ENCODE measurements around the gene ANKMY1.

Gene ANKMY1

GRCh38 chr2:240600451-240600961 lies 42.7 kb upstream of the ANKMY1 start:
- no peak overlapping the region for H3K9ac ChIP-seq (ENCODE audit: low read length)
- H3K36me3 ChIP-seq (ENCODE audit: control insufficient read depth, insufficient read depth, low read length) = peaks cover 3% of the 10 kb centered on the region
- H3K4me3 ChIP-seq (ENCODE audit: low read length) = no peak overlapping the region
- peaks cover 15% of the 10 kb centered on the region for H3K4me1 ChIP-seq (ENCODE audit: control insufficient read depth, insufficient read depth, low read length)
- no peaks in the 10 kb centered on the region for H3K27me3 ChIP-seq (ENCODE audit: control insufficient read depth, insufficient read depth, low read length)
- no peak overlapping the region for H3K27ac ChIP-seq (ENCODE audit: low read depth, low read length)

- H3K9ac ChIP-seq (ENCODE audit: low read length) = no peak overlapping the region
- peaks cover 15% of the 10 kb centered on the region for H3K4me1 ChIP-seq (ENCODE audit: control insufficient read depth, insufficient read depth, low read length)
- H3K4me3 ChIP-seq (ENCODE audit: low read length) = no peak overlapping the region
- no peaks in the 10 kb centered on the region for H3K27me3 ChIP-seq (ENCODE audit: control insufficient read depth, insufficient read depth, low read length)
- no peak overlapping the region for H3K27ac ChIP-seq (ENCODE audit: low read depth, low read length)
- peaks cover 3% of the 10 kb centered on the region for H3K36me3 ChIP-seq (ENCODE audit: control insufficient read depth, insufficient read depth, low read length)
Measured at GRCh38 chr2:240599141-240599583, 41.4 kb upstream of the ANKMY1 start.

GRCh38 chr2:240598311-240598911 lies 40.6 kb upstream of the ANKMY1 start:
- Histone ChIP-seq H3K4me1 (ENCODE audit: control insufficient read depth, insufficient read depth, low read length) (peaks cover 15% of the 10 kb centered on the region), H3K9ac (ENCODE audit: low read length) (no peak overlapping the region), H3K27ac (ENCODE audit: low read depth, low read length) (no peak overlapping the region), H3K36me3 (ENCODE audit: control insufficient read depth, insufficient read depth, low read length) (peaks cover 6% of the 10 kb centered on the region), H3K4me3 (ENCODE audit: low read length) (no peak overlapping the region), H3K27me3 (ENCODE audit: control insufficient read depth, insufficient read depth, low read length) (no peaks in the 10 kb centered on the region)

GRCh38 chr2:240597419-240598181 lies 39.8 kb upstream of the ANKMY1 start:
- Histone ChIP-seq H3K4me1 (ENCODE audit: control insufficient read depth, insufficient read depth, low read length) (peaks cover 15% of the 10 kb centered on the region), H3K36me3 (ENCODE audit: control insufficient read depth, insufficient read depth, low read length) (peaks cover 6% of the 10 kb centered on the region), H3K4me3 (ENCODE audit: low read length) (no peak overlapping the region), H3K9ac (ENCODE audit: low read length) (no peak overlapping the region), H3K27ac (ENCODE audit: low read depth, low read length) (no peak overlapping the region), H3K27me3 (ENCODE audit: control insufficient read depth, insufficient read depth, low read length) (no peaks in the 10 kb centered on the region)

- H3K9ac ChIP-seq (ENCODE audit: low read length) = no peak overlapping the region
- peak overlapping the region; percentile 42 for H3K27ac ChIP-seq (ENCODE audit: low read depth, low read length)
- no peak overlapping the region for H3K4me3 ChIP-seq (ENCODE audit: low read length)
- peaks cover 15% of the 10 kb centered on the region for H3K4me1 ChIP-seq (ENCODE audit: control insufficient read depth, insufficient read depth, low read length)
- peaks cover 7% of the 10 kb centered on the region for H3K36me3 ChIP-seq (ENCODE audit: control insufficient read depth, insufficient read depth, low read length)
- no peaks in the 10 kb centered on the region for H3K27me3 ChIP-seq (ENCODE audit: control insufficient read depth, insufficient read depth, low read length)
Measured at GRCh38 chr2:240597054-240597418, 39.2 kb upstream of the ANKMY1 start.

- Histone ChIP-seq H3K4me3 (ENCODE audit: low read length) (no peak overlapping the region), H3K27ac (ENCODE audit: low read depth, low read length) (peak overlapping the region; percentile 42), H3K36me3 (ENCODE audit: control insufficient read depth, insufficient read depth, low read length) (peaks cover 11% of the 10 kb centered on the region), H3K9ac (ENCODE audit: low read length) (no peak overlapping the region), H3K27me3 (ENCODE audit: control insufficient read depth, insufficient read depth, low read length) (no peaks in the 10 kb centered on the region), H3K4me1 (ENCODE audit: control insufficient read depth, insufficient read depth, low read length) (peaks cover 15% of the 10 kb centered on the region)
Measured at GRCh38 chr2:240596491-240596931, 38.7 kb upstream of the ANKMY1 start.

GRCh38 chr2:240596080-240596460 lies 38.3 kb upstream of the ANKMY1 start:
- H3K27ac ChIP-seq (ENCODE audit: low read depth, low read length) = no peak overlapping the region
- H3K9ac ChIP-seq (ENCODE audit: low read length) = no peak overlapping the region
- peaks cover 11% of the 10 kb centered on the region for H3K36me3 ChIP-seq (ENCODE audit: control insufficient read depth, insufficient read depth, low read length)
- no peaks in the 10 kb centered on the region for H3K27me3 ChIP-seq (ENCODE audit: control insufficient read depth, insufficient read depth, low read length)
- peaks cover 15% of the 10 kb centered on the region for H3K4me1 ChIP-seq (ENCODE audit: control insufficient read depth, insufficient read depth, low read length)
- H3K4me3 ChIP-seq (ENCODE audit: low read length) = no peak overlapping the region

GRCh38 chr2:240595381-240596079 lies 37.7 kb upstream of the ANKMY1 start:
- Histone ChIP-seq H3K9ac (ENCODE audit: low read length) (no peak overlapping the region), H3K27ac (ENCODE audit: low read depth, low read length) (no peak overlapping the region), H3K36me3 (ENCODE audit: control insufficient read depth, insufficient read depth, low read length) (peaks cover 16% of the 10 kb centered on the region)

GRCh38 chr2:240594511-240595380 lies 37.0 kb upstream of the ANKMY1 start:
- H3K27ac ChIP-seq (ENCODE audit: low read depth, low read length) = no peak overlapping the region
- peaks cover 16% of the 10 kb centered on the region for H3K36me3 ChIP-seq (ENCODE audit: control insufficient read depth, insufficient read depth, low read length)
- H3K27me3 ChIP-seq (ENCODE audit: control insufficient read depth, insufficient read depth, low read length) = no peaks in the 10 kb centered on the region
- H3K9ac ChIP-seq (ENCODE audit: low read length) = no peak overlapping the region
- H3K4me3 ChIP-seq (ENCODE audit: low read length) = no peak overlapping the region
- H3K4me1 ChIP-seq (ENCODE audit: control insufficient read depth, insufficient read depth, low read length) = peaks cover 15% of the 10 kb centered on the region

More at GRCh38 chr2:240595381-240596079, 37.7 kb upstream of the ANKMY1 start:
- Histone ChIP-seq H3K27me3 (ENCODE audit: control insufficient read depth, insufficient read depth, low read length) (no peaks in the 10 kb centered on the region), H3K4me1 (ENCODE audit: control insufficient read depth, insufficient read depth, low read length) (peaks cover 15% of the 10 kb centered on the region), H3K4me3 (ENCODE audit: low read length) (no peak overlapping the region)

GRCh38 chr2:240593703-240594451 lies 36.1 kb upstream of the ANKMY1 start:
- Histone ChIP-seq H3K9ac (ENCODE audit: low read length) (no peak overlapping the region), H3K36me3 (ENCODE audit: control insufficient read depth, insufficient read depth, low read length) (peaks cover 16% of the 10 kb centered on the region), H3K4me1 (ENCODE audit: control insufficient read depth, insufficient read depth, low read length) (peaks cover 15% of the 10 kb centered on the region), H3K4me3 (ENCODE audit: low read length) (no peak overlapping the region), H3K27me3 (ENCODE audit: control insufficient read depth, insufficient read depth, low read length) (no peaks in the 10 kb centered on the region), H3K27ac (ENCODE audit: low read depth, low read length) (no peak overlapping the region)

GRCh38 chr2:240593026-240593702 lies 35.4 kb upstream of the ANKMY1 start:
- Histone ChIP-seq H3K27ac (ENCODE audit: low read depth, low read length) (no peak overlapping the region), H3K4me3 (ENCODE audit: low read length) (no peak overlapping the region), H3K27me3 (ENCODE audit: control insufficient read depth, insufficient read depth, low read length) (no peaks in the 10 kb centered on the region), H3K4me1 (ENCODE audit: control insufficient read depth, insufficient read depth, low read length) (peaks cover 13% of the 10 kb centered on the region), H3K9ac (ENCODE audit: low read length) (no peak overlapping the region), H3K36me3 (ENCODE audit: control insufficient read depth, insufficient read depth, low read length) (peaks cover 16% of the 10 kb centered on the region)
